ENCODE data around the gene MARVELD1. TPM values are rescaled to one million over a fixed set of nuclear protein-coding genes. Genes with fewer than 3 reads are reported as not detected.
A peak's percentile ranks its signal among the peaks of the same experiment; 100 is the strongest.

Gene MARVELD1
- total and polyA plus RNA-seq, 10 donors: 3.7 to 24.6 (median 12.9) TPM

DNA sequence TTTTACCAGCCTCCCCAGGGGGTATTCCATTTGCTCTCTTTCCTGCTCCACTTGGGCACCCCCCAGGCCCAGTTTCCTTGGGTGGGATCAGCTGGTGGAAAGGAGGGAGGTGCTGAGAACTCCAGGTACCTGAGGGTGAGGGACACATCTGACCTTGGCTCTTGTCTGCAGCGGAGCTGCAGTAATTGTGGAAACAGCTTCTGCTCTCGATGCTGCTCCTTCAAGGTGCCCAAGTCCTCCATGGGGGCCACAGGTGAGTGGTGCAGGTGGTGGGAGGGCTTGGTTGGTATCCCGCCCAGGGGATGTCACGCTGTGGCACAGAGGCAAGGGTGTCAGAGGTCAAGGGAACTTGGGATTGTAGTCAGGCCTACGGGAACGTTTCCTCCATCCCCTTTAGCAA, 43.9 kb downstream of the MARVELD1 start:
- Histone ChIP-seq H3K27ac (no peak overlapping the region), H3K27me3 (replicated peaks in 1 of 7) (no peaks in the 10 kb centered on the region), H3K4me1 (no peaks in the 10 kb centered on the region), H3K4me3 (no peak overlapping the region), H3K36me3 (peaks cover 2 to 100% (median 97%) of the 10 kb centered on the region in 6 donors), H3K9me3 (no peaks in the 10 kb centered on the region)
- no peak for TF ChIP-seq POLR2A (IDR thresholded peaks at IDR 0.05)
- TF ChIP-seq POLR2AphosphoS5 (IDR thresholded peaks at IDR 0.05): no peak
- TF ChIP-seq, protein P1, sequence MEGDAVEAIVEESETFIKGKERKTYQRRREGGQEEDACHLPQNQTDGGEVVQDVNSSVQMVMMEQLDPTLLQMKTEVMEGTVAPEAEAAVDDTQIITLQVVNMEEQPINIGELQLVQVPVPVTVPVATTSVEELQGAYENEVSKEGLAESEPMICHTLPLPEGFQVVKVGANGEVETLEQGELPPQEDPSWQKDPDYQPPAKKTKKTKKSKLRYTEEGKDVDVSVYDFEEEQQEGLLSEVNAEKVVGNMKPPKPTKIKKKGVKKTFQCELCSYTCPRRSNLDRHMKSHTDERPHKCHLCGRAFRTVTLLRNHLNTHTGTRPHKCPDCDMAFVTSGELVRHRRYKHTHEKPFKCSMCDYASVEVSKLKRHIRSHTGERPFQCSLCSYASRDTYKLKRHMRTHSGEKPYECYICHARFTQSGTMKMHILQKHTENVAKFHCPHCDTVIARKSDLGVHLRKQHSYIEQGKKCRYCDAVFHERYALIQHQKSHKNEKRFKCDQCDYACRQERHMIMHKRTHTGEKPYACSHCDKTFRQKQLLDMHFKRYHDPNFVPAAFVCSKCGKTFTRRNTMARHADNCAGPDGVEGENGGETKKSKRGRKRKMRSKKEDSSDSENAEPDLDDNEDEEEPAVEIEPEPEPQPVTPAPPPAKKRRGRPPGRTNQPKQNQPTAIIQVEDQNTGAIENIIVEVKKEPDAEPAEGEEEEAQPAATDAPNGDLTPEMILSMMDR (IDR thresholded peaks at IDR 0.05 in 8 of 11, conservative IDR thresholded peaks at IDR 0.05 in 3 of 11): no peak
- intact Hi-C loops (cut with DNase I; ENCODE audit: low total_unique reads): no loop called here
- WGBS, 5 donors: 68 to 87% (median 86%) methylated on average over 6 of the region's 6 CpGs
- no peak for DNase-seq

DNA sequence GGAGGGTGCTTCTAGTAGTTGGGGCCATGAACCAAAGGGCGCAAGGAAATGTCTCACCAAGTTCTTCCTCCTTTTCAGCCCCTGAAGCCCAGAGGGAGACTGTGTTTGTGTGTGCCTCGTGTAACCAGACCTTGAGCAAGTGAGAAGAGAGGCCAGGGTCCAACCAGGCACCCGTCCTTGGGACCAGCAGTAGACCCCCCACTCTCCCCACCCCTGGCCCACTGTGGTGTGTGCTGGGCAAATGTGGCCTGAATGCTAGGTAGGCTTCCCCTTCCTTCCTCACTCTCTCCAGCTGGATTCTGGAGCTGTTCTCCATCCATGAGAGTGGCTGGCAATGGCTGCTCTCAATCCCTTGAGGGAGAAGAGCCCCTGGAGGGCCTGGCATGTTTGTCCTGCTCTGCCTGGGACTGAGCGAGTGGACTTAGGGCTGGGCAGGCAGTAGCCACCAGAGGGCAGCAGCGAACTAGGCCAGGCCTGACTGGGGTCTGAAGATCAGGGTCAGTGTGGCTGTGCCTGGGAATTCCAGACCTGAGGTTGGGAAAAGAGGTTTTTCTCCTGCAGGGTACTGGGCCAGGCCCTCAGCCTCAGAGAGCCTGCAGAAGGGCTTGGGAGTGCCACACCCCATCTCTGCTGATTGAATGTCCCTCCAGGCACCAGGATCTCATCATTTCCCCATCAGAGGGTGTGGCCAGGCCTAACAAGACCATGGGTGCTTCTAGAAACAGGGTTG, 45.8 kb downstream of the MARVELD1 start:
- Histone ChIP-seq H3K4me3 (no peak overlapping the region), H3K36me3 (peaks cover 2 to 91% (median 81%) of the 10 kb centered on the region in 6 donors), H3K4me1 (no peaks in the 10 kb centered on the region), H3K9me3 (no peaks in the 10 kb centered on the region), H3K27ac (no peak overlapping the region), H3K27me3 (replicated peaks in 1 of 7) (no peaks in the 10 kb centered on the region)
- TF ChIP-seq POLR2AphosphoS5 (IDR thresholded peaks at IDR 0.05): no peak
- TF ChIP-seq, protein P1 (IDR thresholded peaks at IDR 0.05 in 8 of 11, conservative IDR thresholded peaks at IDR 0.05 in 3 of 11): peak in 10 of 11 experiments; percentile 18 to 81 (median 72)
- WGBS, 5 donors: 55 to 69% (median 57%) methylated on average over 5 of the region's 5 CpGs
- peak; percentile 82 for DNase-seq
- intact Hi-C loops (cut with DNase I; ENCODE audit: low total_unique reads): no loop called here

DNA sequence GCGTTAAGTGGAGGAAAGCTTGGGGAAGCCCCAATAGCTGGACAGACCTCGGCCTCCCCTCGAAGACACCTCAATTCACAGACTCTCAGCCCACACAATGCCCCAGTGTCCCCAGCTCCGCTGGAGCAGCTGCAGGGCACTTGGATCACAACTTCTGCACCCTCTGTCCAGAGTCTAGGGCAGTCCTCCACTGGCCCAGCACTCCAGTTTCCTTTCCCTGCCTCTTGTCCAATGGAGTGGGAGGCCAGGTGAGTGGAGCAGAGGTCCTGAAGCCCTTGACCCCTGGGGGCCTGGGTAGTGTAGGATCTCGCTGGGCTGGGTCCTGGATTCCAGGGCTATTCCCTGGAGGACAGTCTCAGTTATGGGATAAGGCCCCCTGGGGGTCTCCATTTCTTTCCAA, 46.4 kb downstream of the MARVELD1 start:
- TF ChIP-seq POLR2AphosphoS5 (IDR thresholded peaks at IDR 0.05): no peak
- TF ChIP-seq POLR2A (IDR thresholded peaks at IDR 0.05): no peak
- TF ChIP-seq, protein P1 (IDR thresholded peaks at IDR 0.05 in 8 of 11, conservative IDR thresholded peaks at IDR 0.05 in 3 of 11): no peak
- H3K4me3 ChIP-seq: no peak overlapping the region
- intact Hi-C loops (cut with DNase I; ENCODE audit: low total_unique reads): no loop called here
- WGBS, 5 donors: 77 to 100% (median 82%) methylated on average over 1 to 5 of the region's 5 CpGs
- H3K9me3 ChIP-seq: no peaks in the 10 kb centered on the region
- H3K27ac ChIP-seq: no peak overlapping the region
- no peaks in the 10 kb centered on the region for H3K27me3 ChIP-seq (replicated peaks in 1 of 7)
- H3K4me1 ChIP-seq: no peaks in the 10 kb centered on the region
- no peak for DNase-seq
- H3K36me3 ChIP-seq: peaks cover 2 to 85% (median 75%) of the 10 kb centered on the region in 6 donors

DNA sequence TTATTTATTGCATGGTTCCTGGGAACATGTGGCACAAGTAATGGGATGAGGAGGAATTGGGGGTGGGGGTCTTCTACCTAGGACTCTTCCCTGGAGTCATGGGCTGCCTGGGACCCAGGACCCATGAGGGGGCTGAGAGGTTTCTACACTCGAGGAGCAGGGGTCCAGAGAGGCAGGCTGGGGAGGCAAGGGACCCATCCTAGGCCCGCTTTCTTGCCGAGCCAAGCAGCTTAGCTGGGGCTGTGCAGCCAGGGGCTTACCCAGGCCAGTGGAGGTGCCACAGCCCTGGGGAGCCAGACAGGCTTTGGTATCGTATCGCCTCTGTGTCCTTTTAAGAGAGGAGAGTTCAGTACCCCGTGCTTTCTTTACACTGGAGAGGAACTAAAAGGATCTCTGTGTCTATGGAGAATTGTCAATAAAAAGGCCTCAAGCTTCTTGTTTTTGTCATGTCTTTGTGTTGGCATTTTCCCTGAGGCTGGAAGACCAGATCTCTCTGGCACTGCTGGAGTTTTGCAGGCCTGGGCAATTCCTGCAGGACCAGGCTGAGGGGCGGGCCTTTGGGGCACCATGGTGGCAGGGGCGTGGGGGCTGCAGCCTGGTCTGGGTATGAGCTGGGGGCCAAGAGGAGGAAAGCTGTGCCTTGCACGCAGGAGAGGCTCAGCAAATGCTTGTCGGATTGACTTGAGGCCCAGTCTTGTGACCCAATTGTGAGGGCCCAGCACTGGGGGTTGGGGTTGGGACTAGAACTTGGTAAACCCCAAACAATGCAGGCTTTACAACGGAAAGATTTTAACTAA, 47.1 kb downstream of the MARVELD1 start:
- TF ChIP-seq POLR2AphosphoS5 (IDR thresholded peaks at IDR 0.05): peak in 1 of 3 donors; percentile 18
- TF ChIP-seq, protein P1 (IDR thresholded peaks at IDR 0.05 in 8 of 11, conservative IDR thresholded peaks at IDR 0.05 in 3 of 11): no peak
- intact Hi-C loops (cut with DNase I; ENCODE audit: low total_unique reads): no loop called here
- Histone ChIP-seq H3K9me3 (no peaks in the 10 kb centered on the region), H3K4me1 (no peaks in the 10 kb centered on the region), H3K27ac (no peak overlapping the region), H3K36me3 (peaks cover 0 to 78% (median 68%) of the 10 kb centered on the region in 6 donors), H3K4me3 (no peak overlapping the region), H3K27me3 (replicated peaks in 1 of 7) (no peaks in the 10 kb centered on the region)
- 93 to 97% (median 95%) methylated on average over 11 of the region's 11 CpGs for WGBS, 5 donors
- DNase-seq: no peak

Measured in spleen (tissue), 11 donors.